HepG2 (cell line): ENCODE data around the gene DOCK11. TPM values are rescaled to one million over a fixed set of nuclear protein-coding genes. Genes with fewer than 3 reads are reported as not detected.

Experiments
- ATAC-seq: fragments of 200-7000 bp; cut with Tn5 transposase; 3 replicates; pipeline ENCODE4 v1.9.1; 2020; ENCODE audit warnings: mild to moderate bottlenecking, moderate library complexity
- BruUV-seq: library from RNA; stranded (reverse); fragments of 400-500 nt; replicated peaks from 2 replicates; lab custom pipeline; 2021; lab: Mats Ljungman, UMichigan
- CTCF ChIA-PET: fragments of 300-600 bp; formaldehyde crosslinking; extraction: SDS; loops from one replicate; lab custom pipeline; 2021; ENCODE audit warnings: low total read pairs, inconsistent platforms, low intra/inter-chr PET ratio; lab: Yijun Ruan, JAX
- POLR2A ChIA-PET: fragments of 350-600 bp; sonication (Branson Sonifier 250); formaldehyde crosslinking; loops from one replicate; lab custom pipeline; 2020; ENCODE audit warnings: antibody characterized with exemption, inconsistent platforms; lab: Yijun Ruan, JAX
- DNase-seq: peaks from one replicate; pipeline ENCODE4 v3.0.0-alpha.2; 2015; ENCODE audit warnings: low spot score
- FAIRE-seq: peaks from 3 replicates; lab custom pipeline; 2011; peaks lifted over from hg19 to GRCh38; lab: Jason Lieb, UNC
- H2AFZ ChIP-seq: one replicate; pipeline ENCODE4 v1.6.1; 2011; ENCODE audit warnings: low read length, inconsistent platforms
- H3K27ac ChIP-seq: fragments of 300-600 bp; 3 replicates; pipeline ENCODE4 v1.8.0; 2011; ENCODE audit warnings: mixed run types, mild to moderate bottlenecking, mixed read lengths, low read length, inconsistent platforms; ENCODE audit not compliant: insufficient read depth; ENCODE audit errors: extremely low read length
- H3K27me3 ChIP-seq, 2 experiments: fragments of 200-600 bp in 1 of 2; 2 replicates in 1 of 2; 3 replicates in 1 of 2; pipeline versions ENCODE4 v1.6.0 to v1.8.0; 2011; ENCODE audit warnings: low read length in 2 of 2, mild to moderate bottlenecking in 2 of 2, moderate library complexity in 2 of 2, inconsistent platforms in 1 of 2; ENCODE audit not compliant: insufficient read depth in 2 of 2, control insufficient read depth in 1 of 2
- H3K36me3 ChIP-seq, 2 experiments: fragments of 200-600 bp in 1 of 2; replicated peaks in 1 of 2; 2 replicates in 1 of 2; 3 replicates in 1 of 2; pipeline versions ENCODE4 v1.5.1 to v1.8.0; 2011; ENCODE audit warnings: low read length in 2 of 2, inconsistent platforms in 1 of 2; ENCODE audit not compliant: insufficient read depth in 2 of 2, control insufficient read depth in 1 of 2
- H3K4me1 ChIP-seq: 2 replicates; pipeline ENCODE4 v1.5.1; 2012; ENCODE audit warnings: low read length, inconsistent platforms; ENCODE audit not compliant: insufficient read depth
- H3K4me2 ChIP-seq: 2 replicates; pipeline ENCODE4 v1.6.0; 2011; ENCODE audit warnings: low read depth, low read length, inconsistent platforms
- H3K4me3 ChIP-seq, 3 experiments: fragments of 200-600 bp in 1 of 3; sonication (generic), shearing (Covaris generic) in 1 of 3; replicated peaks in 1 of 3; 2 replicates each; pipeline ENCODE4 v1.5.1; 2011 to 2016; ENCODE audit warnings: low read length in 3 of 3, inconsistent platforms in 2 of 3, low read depth in 2 of 3, mild to moderate bottlenecking in 2 of 3, control low read depth in 1 of 3, mixed read lengths in 1 of 3; ENCODE audit not compliant: insufficient read depth in 1 of 3
- H3K79me2 ChIP-seq: one replicate; pipeline ENCODE4 v1.6.1; 2011; ENCODE audit warnings: low read length, inconsistent platforms; ENCODE audit not compliant: insufficient read depth
- H3K9ac ChIP-seq: 2 replicates; pipeline ENCODE4 v1.6.0; 2011; ENCODE audit warnings: mild to moderate bottlenecking, low read depth, low read length, inconsistent platforms; ENCODE audit not compliant: insufficient read depth
- H3K9me3 ChIP-seq: 2 replicates; pipeline ENCODE4 v1.5.1; 2012; ENCODE audit warnings: mild to moderate bottlenecking, low read length
- H4K20me1 ChIP-seq: 2 replicates; pipeline ENCODE4 v1.6.0; 2011; ENCODE audit warnings: inconsistent platforms, mild to moderate bottlenecking, low read length, moderate library complexity; ENCODE audit not compliant: insufficient read depth
- ARNT ChIP-seq: fragments of 450-650 bp; IDR thresholded peaks from 2 replicates; pipeline ENCODE4 v1.6.1; 2017
- BCL6 ChIP-seq: IDR thresholded peaks from 2 replicates; pipeline ENCODE4 v1.6.1; 2016; ENCODE audit warnings: missing genetic modification reagents, missing compliant biosample characterization
- GPN1 ChIP-seq: sonication (generic); formaldehyde crosslinking; IDR thresholded peaks from 2 replicates; pipeline ENCODE4 v1.5.1; 2020; ENCODE audit warnings: missing genetic modification reagents, borderline replicate concordance
- IKZF4 ChIP-seq: sonication (generic); formaldehyde crosslinking; IDR thresholded peaks from 2 replicates; pipeline ENCODE4 v1.5.1; 2020; ENCODE audit warnings: borderline replicate concordance, mild to moderate bottlenecking, low read depth, missing genetic modification reagents; ENCODE audit errors: not compliant biosample characterization
- MED1 ChIP-seq: sonication (generic); formaldehyde crosslinking; IDR thresholded peaks from 2 replicates; pipeline ENCODE4 v1.4.0; 2020; ENCODE audit warnings: missing genetic modification reagents
- MED8 ChIP-seq: sonication (generic); formaldehyde crosslinking; IDR thresholded peaks from 2 replicates; pipeline ENCODE4 v1.8.1; 2023; ENCODE audit warnings: mild to moderate bottlenecking, missing genetic modification reagents; ENCODE audit not compliant: insufficient replicate concordance
- NONO ChIP-seq, 2 experiments: fragments of 450-650 bp in 1 of 2; sonication (generic) in 1 of 2; formaldehyde crosslinking in 1 of 2; IDR thresholded peaks in 1 of 2; conservative IDR thresholded peaks in 1 of 2; 2 replicates each; pipeline versions ENCODE4 v1.6.1 to v1.8.0; 2017 to 2022; ENCODE audit warnings: mild to moderate bottlenecking in 1 of 2, missing genetic modification reagents in 1 of 2, moderate library complexity in 1 of 2
- RELA ChIP-seq: sonication (generic); formaldehyde crosslinking; IDR thresholded peaks from 2 replicates; pipeline ENCODE4 v1.4.0; 2020; ENCODE audit warnings: missing genetic modification reagents
- SAFB2 ChIP-seq: sonication (generic); formaldehyde crosslinking; IDR thresholded peaks from 2 replicates; pipeline ENCODE4 v1.5.1; 2020; ENCODE audit warnings: missing genetic modification reagents, low read depth, mild to moderate bottlenecking, borderline replicate concordance
- ZBED4 ChIP-seq: sonication (generic); formaldehyde crosslinking; IDR thresholded peaks from 2 replicates; pipeline ENCODE4 v1.4.0; 2020; ENCODE audit warnings: missing genetic modification reagents, borderline replicate concordance
- ZNF124 ChIP-seq: sonication (generic); formaldehyde crosslinking; IDR thresholded peaks from 2 replicates; pipeline ENCODE4 v1.4.0; 2020; ENCODE audit warnings: missing genetic modification reagents
- ZNF775 ChIP-seq: sonication (generic); formaldehyde crosslinking; IDR thresholded peaks from 2 replicates; pipeline ENCODE4 v1.4.0; 2020; ENCODE audit warnings: missing genetic modification reagents, mild to moderate bottlenecking, moderate library complexity, borderline replicate concordance
- ZSCAN29 ChIP-seq: sonication (generic); formaldehyde crosslinking; conservative IDR thresholded peaks from 2 replicates; pipeline ENCODE4 v1.4.0; 2020; ENCODE audit warnings: mild to moderate bottlenecking, missing genetic modification reagents
- in situ Hi-C: cut with HindIII; loops from 2 replicates; pipeline ENCODE4 v1.10.0; 2017; ENCODE audit warnings: low pct_unique_long_range_greater_than_20kb; ENCODE audit not compliant: extremely low pct_ligation_motif_present
- intact Hi-C: fragments of 100-400 bp; cut with micrococcal nuclease; formaldehyde crosslinking; loops from one replicate; pipeline ENCODE4 v1.10.0; 2022; ENCODE audit not compliant: unreplicated experiment
- polyA plus RNA-seq, 8 experiments: library from polyadenylated mRNA; depleted of rRNA in 3 of 8; stranded (reverse) in 7 of 8; unstranded in 1 of 8; fragments of >200 nt; fragmentation: Illumina TruSeq in 4 of 8; extraction: Trizol in 4 of 8; gene quantifications; 2 replicates each; pipeline versions ENCODE4 v1.2.1 to v1.2.3, GENCODE V29; 2011 to 2016; ENCODE audit warnings: low read depth in 4 of 8, missing spikeins in 1 of 8, mixed read lengths in 1 of 8; ENCODE audit not compliant: insufficient read depth in 1 of 8
- total RNA-seq, 5 experiments: library from RNA; depleted of rRNA; stranded (reverse); fragments of >200 nt; fragmentation: Illumina TruSeq; extraction: Trizol; gene quantifications; 2 replicates each; pipeline ENCODE4 v1.2.3, GENCODE V29; 2016; ENCODE audit warnings: low read depth in 1 of 5
- TF ChIP-seq, protein P1 (sequence below): IDR thresholded peaks from 2 replicates; pipeline ENCODE4 v1.6.1; 2016; ENCODE audit warnings: control low read depth
- TF ChIP-seq, protein P2 (sequence below): sonication (generic); formaldehyde crosslinking; IDR thresholded peaks from 2 replicates; pipeline ENCODE4 v1.4.0; 2020; ENCODE audit warnings: mild to moderate bottlenecking, missing genetic modification reagents
- TF ChIP-seq, protein P3 (sequence below): sonication (generic); formaldehyde crosslinking; IDR thresholded peaks from 2 replicates; pipeline ENCODE4 v1.8.0; 2022; ENCODE audit warnings: mild to moderate bottlenecking, missing genetic modification reagents, borderline replicate concordance

DOCK11 gene
- total and polyA plus RNA-seq, 2 of the 13 experiments (the other 11 are each of a cell fraction or from before 2014, with no cell fraction given): 0.02 to 0.12 TPM

DNA sequence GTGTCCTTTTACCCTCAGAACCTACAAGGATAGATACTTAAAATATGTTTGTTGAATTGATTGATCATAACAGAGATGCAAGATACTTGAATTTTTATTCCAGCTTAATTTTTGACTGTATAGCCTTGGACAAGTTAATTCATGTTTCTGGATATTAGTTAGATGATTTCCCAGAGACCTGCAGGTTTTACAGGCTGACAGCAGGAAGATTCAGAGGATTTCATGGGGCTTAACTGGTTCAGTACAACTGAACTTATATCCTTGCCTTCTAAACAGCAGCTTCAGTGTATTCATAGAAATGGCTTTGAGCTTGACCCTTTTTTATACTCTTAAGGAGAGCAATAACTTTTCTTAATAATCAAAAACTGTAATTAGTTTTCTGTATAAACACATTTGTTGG, 169.6 kb downstream of the DOCK11 start:
- H3K79me2 ChIP-seq: no peaks in the 10 kb centered on the region
- intact Hi-C loops: no loop called here
- no peaks in the 10 kb centered on the region for H3K36me3 ChIP-seq
- H3K4me1 ChIP-seq: no peaks in the 10 kb centered on the region
- POLR2A ChIA-PET: no interaction called here
- H3K4me3 ChIP-seq: no peak overlapping the region
- H3K27ac ChIP-seq: no peak overlapping the region
- ATAC-seq (no peak), FAIRE-seq (no peak), DNase-seq (no peak)
- CTCF ChIA-PET: no interaction called here
- no peaks in the 10 kb centered on the region for H4K20me1 ChIP-seq
- no peaks in the 10 kb centered on the region for H3K27me3 ChIP-seq
- no peak overlapping the region for H3K4me2 ChIP-seq
- no TSS peak for BruUV-seq
- no peak for TF ChIP-seq MED1 (CRISPR knock-in tag)
- TF ChIP-seq IKZF4: no peak
- no peak for TF ChIP-seq NONO (IDR thresholded peaks at IDR 0.05)
- no peak for TF ChIP-seq NONO (CRISPR knock-in tag; conservative IDR thresholded peaks at IDR 0.05)
- TF ChIP-seq ZNF124: no peak
- no peak for TF ChIP-seq SAFB2 (CRISPR knock-in tag)
- TF ChIP-seq, protein P1, sequence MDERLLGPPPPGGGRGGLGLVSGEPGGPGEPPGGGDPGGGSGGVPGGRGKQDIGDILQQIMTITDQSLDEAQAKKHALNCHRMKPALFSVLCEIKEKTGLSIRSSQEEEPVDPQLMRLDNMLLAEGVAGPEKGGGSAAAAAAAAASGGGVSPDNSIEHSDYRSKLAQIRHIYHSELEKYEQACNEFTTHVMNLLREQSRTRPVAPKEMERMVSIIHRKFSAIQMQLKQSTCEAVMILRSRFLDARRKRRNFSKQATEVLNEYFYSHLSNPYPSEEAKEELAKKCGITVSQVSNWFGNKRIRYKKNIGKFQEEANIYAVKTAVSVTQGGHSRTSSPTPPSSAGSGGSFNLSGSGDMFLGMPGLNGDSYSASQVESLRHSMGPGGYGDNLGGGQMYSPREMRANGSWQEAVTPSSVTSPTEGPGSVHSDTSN (CRISPR knock-in tag): no peak
- TF ChIP-seq ARNT: no peak
- TF ChIP-seq, protein P2, sequence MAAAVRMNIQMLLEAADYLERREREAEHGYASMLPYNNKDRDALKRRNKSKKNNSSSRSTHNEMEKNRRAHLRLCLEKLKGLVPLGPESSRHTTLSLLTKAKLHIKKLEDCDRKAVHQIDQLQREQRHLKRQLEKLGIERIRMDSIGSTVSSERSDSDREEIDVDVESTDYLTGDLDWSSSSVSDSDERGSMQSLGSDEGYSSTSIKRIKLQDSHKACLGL: no peak
- TF ChIP-seq MED8 (CRISPR knock-in tag): no peak
- no peak for TF ChIP-seq ZSCAN29 (CRISPR knock-in tag)
- no peak for TF ChIP-seq BCL6 (CRISPR knock-in tag)
- TF ChIP-seq RELA (CRISPR knock-in tag): no peak
- no peak for TF ChIP-seq ZBED4 (CRISPR knock-in tag)
- no peak for TF ChIP-seq ZNF775 (CRISPR knock-in tag)
- TF ChIP-seq, protein P3, sequence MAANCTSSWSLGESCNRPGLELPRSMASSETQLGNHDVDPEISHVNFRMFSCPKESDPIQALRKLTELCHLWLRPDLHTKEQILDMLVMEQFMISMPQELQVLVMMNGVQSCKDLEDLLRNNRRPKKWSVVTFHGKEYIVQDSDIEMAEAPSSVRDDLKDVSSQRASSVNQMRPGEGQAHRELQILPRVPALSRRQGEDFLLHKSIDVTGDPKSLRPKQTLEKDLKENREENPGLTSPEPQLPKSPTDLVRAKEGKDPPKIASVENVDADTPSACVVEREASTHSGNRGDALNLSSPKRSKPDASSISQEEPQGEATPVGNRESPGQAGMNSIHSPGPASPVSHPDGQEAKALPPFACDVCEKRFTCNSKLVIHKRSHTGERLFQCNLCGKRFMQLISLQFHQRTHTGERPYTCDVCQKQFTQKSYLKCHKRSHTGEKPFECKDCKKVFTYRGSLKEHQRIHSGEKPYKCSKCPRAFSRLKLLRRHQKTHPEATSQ: no peak
- no peak for TF ChIP-seq GPN1 (CRISPR knock-in tag)
- no peaks in the 10 kb centered on the region for H3K9me3 ChIP-seq
- H2AFZ ChIP-seq: no peak overlapping the region
- H3K9ac ChIP-seq: no peak overlapping the region
- in situ Hi-C loops: no loop called here
